Endothelial cell of umbilical vein (primary cell): ENCODE data around the gene CCDC157. TPM values are rescaled to one million over a fixed set of nuclear protein-coding genes. Genes with fewer than 3 reads are reported as not detected.

Source experiments
- BruUV-seq: library from RNA; stranded (reverse); fragments of 400-500 nt; replicated peaks from 2 replicates; lab custom pipeline; 2021; lab: Mats Ljungman, UMichigan
- CTCF ChIA-PET: fragments of 300-600, 350-600 bp; sonication (Branson Sonifier 250); formaldehyde crosslinking; loops from one replicate; lab custom pipeline; 2021; ENCODE audit warnings: antibody characterized with exemption, inconsistent platforms; lab: Charles Lee
- POLR2A ChIA-PET: fragments of 300-600, 350-600 bp; sonication (Branson Sonifier 250); formaldehyde crosslinking; loops from one replicate; lab custom pipeline; 2021; ENCODE audit warnings: antibody characterized with exemption, inconsistent platforms; lab: Charles Lee
- DNase-seq: peaks from one replicate; pipeline ENCODE4 v3.0.0-alpha.2; 2011; ENCODE audit warnings: low read depth, low spot score
- FAIRE-seq: peaks from 2 replicates; lab custom pipeline; 2011; peaks lifted over from hg19 to GRCh38; lab: Jason Lieb, UNC
- H2AFZ ChIP-seq: 2 replicates; pipeline ENCODE4 v1.6.0; 2012; ENCODE audit warnings: low read depth, low read length, control low read depth, inconsistent platforms
- H3K27ac ChIP-seq: 2 replicates; pipeline ENCODE4 v1.5.1; 2011; ENCODE audit warnings: low read depth, mild to moderate bottlenecking, control low read depth, low read length, moderate library complexity; ENCODE audit not compliant: insufficient read depth
- H3K27me3 ChIP-seq, 2 experiments: 2 replicates each; pipeline versions ENCODE4 v1.6.0 to v1.6.1; 2011; ENCODE audit warnings: low read length in 2 of 2, mixed read lengths in 1 of 2; ENCODE audit not compliant: control insufficient read depth in 2 of 2, insufficient read depth in 2 of 2
- H3K36me3 ChIP-seq, 2 experiments: 2 replicates in 1 of 2; 3 replicates in 1 of 2; pipeline ENCODE4 v1.5.1; 2011; ENCODE audit warnings: low read length in 2 of 2, mild to moderate bottlenecking in 1 of 2, moderate library complexity in 1 of 2; ENCODE audit not compliant: control insufficient read depth in 2 of 2, insufficient read depth in 2 of 2; ENCODE audit errors: extremely low read depth in 1 of 2
- H3K4me1 ChIP-seq: 3 replicates; pipeline ENCODE4 v1.5.1; 2011; ENCODE audit warnings: mild to moderate bottlenecking, low read length; ENCODE audit not compliant: control insufficient read depth, insufficient read depth; ENCODE audit errors: extremely low read depth
- H3K4me2 ChIP-seq: 2 replicates; pipeline ENCODE4 v1.6.1; 2011; ENCODE audit warnings: low read length, control low read depth, mixed read lengths; ENCODE audit not compliant: insufficient read depth
- H3K4me3 ChIP-seq, 3 experiments: fragments of 200-600 bp in 1 of 3; sonication (generic), shearing (Covaris generic) in 1 of 3; replicated peaks in 1 of 3; 2 replicates each; pipeline ENCODE4 v1.5.1; 2011 to 2016; ENCODE audit warnings: control low read depth in 3 of 3, low read length in 3 of 3, mild to moderate bottlenecking in 2 of 3, inconsistent platforms in 1 of 3, low read depth in 1 of 3, moderate library complexity in 1 of 3; ENCODE audit not compliant: insufficient read depth in 1 of 3
- H3K79me2 ChIP-seq: 2 replicates; pipeline ENCODE4 v1.6.0; 2012; ENCODE audit warnings: low read length, inconsistent platforms; ENCODE audit not compliant: control insufficient read depth, insufficient read depth
- H3K9ac ChIP-seq: replicated peaks from 2 replicates; pipeline ENCODE3; 2011; ENCODE audit warnings: low read length, control low read depth; ENCODE audit not compliant: insufficient read depth; ENCODE audit errors: extremely low read depth
- H3K9me1 ChIP-seq: replicated peaks from 3 replicates; pipeline ENCODE4 v1.6.0; 2011; ENCODE audit warnings: mild to moderate bottlenecking, low read length; ENCODE audit not compliant: control insufficient read depth, insufficient read depth; ENCODE audit errors: extremely low read depth
- H3K9me3 ChIP-seq: replicated peaks from 2 replicates; pipeline ENCODE4 v1.5.1; 2012; ENCODE audit warnings: low read length, inconsistent platforms; ENCODE audit not compliant: control insufficient read depth, insufficient read depth
- H4K20me1 ChIP-seq: replicated peaks from 2 replicates; pipeline ENCODE3; 2011; ENCODE audit warnings: mild to moderate bottlenecking, low read length; ENCODE audit not compliant: control insufficient read depth, insufficient read depth; ENCODE audit errors: extremely low read depth
- CTCF ChIP-seq, 2 donors: IDR thresholded peaks; 1 replicate in 1 of 2; 2 replicates in 1 of 2; pipeline ENCODE4 v1.5.1; 2011; ENCODE audit warnings: low read length in 2 of 2, mild to moderate bottlenecking in 2 of 2, moderate library complexity in 2 of 2, control low read depth in 1 of 2, inconsistent platforms in 1 of 2, low read depth in 1 of 2; ENCODE audit not compliant: insufficient read depth in 1 of 2; ENCODE audit errors: extremely low read depth in 1 of 2
- EZH2 ChIP-seq: IDR thresholded peaks from 2 replicates; pipeline ENCODE4 v1.6.1; 2012; ENCODE audit warnings: borderline replicate concordance, low read depth, mild to moderate bottlenecking, moderate library complexity, low read length, inconsistent platforms; ENCODE audit not compliant: severe bottlenecking
- FOS ChIP-seq: IDR thresholded peaks from 2 replicates; pipeline ENCODE4 v1.6.1; 2011; ENCODE audit warnings: mild to moderate bottlenecking, low read length, moderate library complexity, borderline replicate concordance; ENCODE audit not compliant: insufficient read depth
- GATA2 ChIP-seq: IDR thresholded peaks from 2 replicates; pipeline ENCODE4 v1.7.0; 2011; ENCODE audit warnings: low read depth, mild to moderate bottlenecking, moderate library complexity, mixed read lengths, low read length; ENCODE audit not compliant: insufficient read length, insufficient read depth
- JUN ChIP-seq: IDR thresholded peaks from 2 replicates; pipeline ENCODE4 v1.6.1; 2011; ENCODE audit warnings: borderline replicate concordance, low read depth; ENCODE audit not compliant: insufficient read length, insufficient read depth
- MYC ChIP-seq: IDR thresholded peaks from one replicate; pipeline ENCODE4 v1.6.1; 2011; ENCODE audit warnings: mild to moderate bottlenecking, low read depth, low read length
- POLR2A ChIP-seq: IDR thresholded peaks from 2 replicates; pipeline ENCODE4 v1.6.1; 2012; ENCODE audit warnings: low read depth, mild to moderate bottlenecking, control low read depth, low read length
- POLR2AphosphoS5 ChIP-seq: IDR thresholded peaks from 2 replicates; pipeline ENCODE4 v1.6.1; 2012; ENCODE audit warnings: low read depth, mild to moderate bottlenecking, control low read depth, low read length, moderate library complexity; ENCODE audit not compliant: insufficient read depth
- dilution Hi-C: fragments of 300-500 bp; cut with MboI; formaldehyde crosslinking; loops from one replicate; pipeline ENCODE4 v1.15.0; 2019; ENCODE audit warnings: low sequenced_read_pairs; ENCODE audit not compliant: extremely low pct_ligation_motif_present
- intact Hi-C: fragments of 100-400 bp; cut with micrococcal nuclease; formaldehyde crosslinking; loops from one replicate; pipeline ENCODE4 v1.10.0; 2022
- polyA plus RNA-seq, 4 experiments: library from polyadenylated mRNA; depleted of rRNA in 3 of 4; stranded (reverse) in 3 of 4; unstranded in 1 of 4; fragments of >200 nt; gene quantifications; 2 replicates each; pipeline versions ENCODE4 v1.2.1 to v1.2.3, GENCODE V29; 2011 to 2012; ENCODE audit warnings: missing spikeins in 1 of 4
- total RNA-seq: library from RNA; stranded (reverse); gene quantifications from 2 replicates; pipeline ENCODE4 v1.2.3, GENCODE V29; 2021
- TF ChIP-seq, protein P1 (sequence below): IDR thresholded peaks from 2 replicates; pipeline ENCODE4 v1.6.1; 2011; ENCODE audit not compliant: insufficient read depth, insufficient read length

CCDC157 gene
- total and polyA plus RNA-seq, 2 donors (not counting 3 experiments of a cell fraction or from before 2014, with no cell fraction given), result 2.1 to 3.1 TPM

- H3K4me3 ChIP-seq, result peak overlapping the region in 1 of 3 experiments; percentile 36
- peak overlapping the region; percentile 98 for H3K27ac ChIP-seq
- H2AFZ ChIP-seq, result no peak overlapping the region
- H3K9me1 ChIP-seq, result no peaks in the 10 kb centered on the region
- no peaks in the 10 kb centered on the region for H3K27me3 ChIP-seq
- dilution Hi-C loops (no loop called here), intact Hi-C loops (loop anchor here (1.0 to 10.0 kb wide), 3 partner anchors 23 to 1036 kb away; partner anchors contain the start of genes AP1B1, SEC14L2 and TCN2)
- POLR2A ChIA-PET, result no interaction called here
- FAIRE-seq (peak; percentile 95), DNase-seq (peak; percentile 92)
- H3K4me2 ChIP-seq, result peak overlapping the region; percentile 79
- no peaks in the 10 kb centered on the region for H3K9me3 ChIP-seq
- BruUV-seq, result TSS peak; percentile 1
- no peaks in the 10 kb centered on the region for H3K79me2 ChIP-seq
- H3K36me3 ChIP-seq, result peaks cover 13 to 20% of the 10 kb centered on the region in 2 experiments
- CTCF ChIA-PET, result interaction anchor here (1.0 to 3.3 kb wide), 6 partner anchors 10 to 64 kb away, joined by 3 to 17 read pairs (median 6); partner anchors contain the start of genes RNF215 and SEC14L2
- no peaks in the 10 kb centered on the region for H4K20me1 ChIP-seq
- H3K9ac ChIP-seq, result peak overlapping the region; percentile 82
- peaks cover 54% of the 10 kb centered on the region for H3K4me1 ChIP-seq
- TF ChIP-seq GATA2 (peak; percentile 47), FOS (no peak), JUN (peak; percentile 54), EZH2 (no peak), MYC (no peak), POLR2A (no peak), POLR2AphosphoS5 (no peak), CTCF (IDR thresholded peaks at IDR 0.05; ENCODE audit: extremely low read depth in 1 of 2, insufficient read depth in 1 of 2, low read depth in 1 of 2, low read length in 2 of 2) (no peak)
- TF ChIP-seq, protein P1, sequence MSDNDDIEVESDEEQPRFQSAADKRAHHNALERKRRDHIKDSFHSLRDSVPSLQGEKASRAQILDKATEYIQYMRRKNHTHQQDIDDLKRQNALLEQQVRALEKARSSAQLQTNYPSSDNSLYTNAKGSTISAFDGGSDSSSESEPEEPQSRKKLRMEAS, result no peak
Observed at GRCh38 chr22:30420347-30421125, 63.7 kb downstream of the CCDC157 start.
